ENCODE data around the gene MAT2B. TPM values are rescaled to one million over a fixed set of nuclear protein-coding genes. Genes with fewer than 3 reads are reported as not detected.

MAT2B gene
- total RNA-seq, 1 donor from 2014 or later, result 44.6 TPM

- Mint-ChIP-seq H3K9me3 (peaks cover 3% of the 10 kb centered on the region), H3K4me1 (peaks cover 18% of the 10 kb centered on the region), H3K4me3 (no peak overlapping the region), H3K36me3 (no peaks in the 10 kb centered on the region), H3K27ac (no peak overlapping the region), H3K27me3 (ENCODE audit: low read depth) (peaks cover 63% of the 10 kb centered on the region)
- DNase-seq (ENCODE audit: low spot score in 2 of 2, unreplicated experiment in 2 of 2), result no peak
- no peak for TF ChIP-seq CTCF (IDR thresholded peaks at IDR 0.05; ENCODE audit: unreplicated experiment)
Measured at GRCh38 chr5:163561339-163561738, 55.9 kb downstream of the MAT2B start.

- H3K27ac Mint-ChIP-seq, result no peak overlapping the region
- H3K36me3 Mint-ChIP-seq, result no peaks in the 10 kb centered on the region
- TF ChIP-seq CTCF (IDR thresholded peaks at IDR 0.05; ENCODE audit: unreplicated experiment), result no peak
- no peak for DNase-seq (ENCODE audit: low spot score in 2 of 2, unreplicated experiment in 2 of 2)
- no peak overlapping the region for H3K4me3 Mint-ChIP-seq
- peaks cover 66% of the 10 kb centered on the region for H3K27me3 Mint-ChIP-seq (ENCODE audit: low read depth)
- no peaks in the 10 kb centered on the region for H3K9me3 Mint-ChIP-seq
- H3K4me1 Mint-ChIP-seq, result peaks cover 25% of the 10 kb centered on the region
Measured at GRCh38 chr5:163562071-163562470, 56.7 kb downstream of the MAT2B start.

GRCh38 chr5:163563112-163563511, 57.7 kb downstream of the MAT2B start:
- peaks cover 70% of the 10 kb centered on the region for H3K27me3 Mint-ChIP-seq (ENCODE audit: low read depth)

GRCh38 chr5:163563880-163564279, 58.5 kb downstream of the MAT2B start:
- no peaks in the 10 kb centered on the region for H3K9me3 Mint-ChIP-seq
- H3K36me3 Mint-ChIP-seq, result no peaks in the 10 kb centered on the region
- no peak overlapping the region for H3K4me3 Mint-ChIP-seq
- no peak overlapping the region for H3K27ac Mint-ChIP-seq
- H3K27me3 Mint-ChIP-seq (ENCODE audit: low read depth), result peaks cover 70% of the 10 kb centered on the region
- no peak for TF ChIP-seq CTCF (IDR thresholded peaks at IDR 0.05; ENCODE audit: unreplicated experiment)
- no peak for DNase-seq (ENCODE audit: low spot score in 2 of 2, unreplicated experiment in 2 of 2)
- H3K4me1 Mint-ChIP-seq, result peaks cover 34% of the 10 kb centered on the region

More at GRCh38 chr5:163563112-163563511, 57.7 kb downstream of the MAT2B start:
- Mint-ChIP-seq H3K4me3 (no peak overlapping the region), H3K4me1 (peaks cover 33% of the 10 kb centered on the region), H3K36me3 (no peaks in the 10 kb centered on the region), H3K9me3 (no peaks in the 10 kb centered on the region), H3K27ac (no peak overlapping the region)
- no peak for DNase-seq (ENCODE audit: low spot score in 2 of 2, unreplicated experiment in 2 of 2)
- TF ChIP-seq CTCF (IDR thresholded peaks at IDR 0.05; ENCODE audit: unreplicated experiment), result no peak

GRCh38 chr5:163564321-163564938, 59.0 kb downstream of the MAT2B start:
- TF ChIP-seq CTCF (IDR thresholded peaks at IDR 0.05; ENCODE audit: unreplicated experiment), result peak; percentile 90
- Mint-ChIP-seq H3K36me3 (no peaks in the 10 kb centered on the region), H3K4me1 (peaks cover 35% of the 10 kb centered on the region), H3K27ac (no peak overlapping the region), H3K9me3 (no peaks in the 10 kb centered on the region), H3K4me3 (no peak overlapping the region), H3K27me3 (ENCODE audit: low read depth) (peaks cover 68% of the 10 kb centered on the region)
- peak in 1 of 2 experiments; percentile 66 for DNase-seq (ENCODE audit: low spot score in 2 of 2, unreplicated experiment in 2 of 2)
